ENCODE data around the gene DHX38. TPM values are rescaled to one million over a fixed set of nuclear protein-coding genes. Genes with fewer than 3 reads are reported as not detected.

DHX38 gene
- total RNA-seq, 4 donors from 2014 or later = 74.1 to 111 (median 81.0) TPM

GRCh38 chr16:72129976-72130656 is 36.5 kb downstream of the DHX38 start:
- no peaks in the 10 kb centered on the region for H3K27me3 ChIP-seq
- H3K36me3 ChIP-seq = no peaks in the 10 kb centered on the region
- peaks cover 0 to 11% (median 0%) of the 10 kb centered on the region in 4 donors for H3K4me1 ChIP-seq
- 77 to 88% methylated on average over 7 of the region's 7 CpGs for WGBS, 2 donors
- no peak overlapping the region for H3K27ac ChIP-seq
- H3K4me3 ChIP-seq = no peak overlapping the region
- TF ChIP-seq CTCF (IDR thresholded peaks at IDR 0.05) (no peak), POLR2A (IDR thresholded peaks at IDR 0.05) (no peak), EP300 (IDR thresholded peaks at IDR 0.05) (no peak)
- DNase-seq (ENCODE audit: low spot score in 2 of 2) = no peak
- H3K9me3 ChIP-seq = no peaks in the 10 kb centered on the region

- Histone ChIP-seq H3K36me3 (no peaks in the 10 kb centered on the region), H3K4me3 (no peak overlapping the region), H3K27me3 (no peaks in the 10 kb centered on the region), H3K4me1 (peaks cover 0 to 3% (median 0%) of the 10 kb centered on the region in 4 donors), H3K27ac (no peak overlapping the region), H3K9me3 (no peaks in the 10 kb centered on the region)
- TF ChIP-seq CTCF (IDR thresholded peaks at IDR 0.05) (no peak), POLR2A (IDR thresholded peaks at IDR 0.05) (no peak), EP300 (IDR thresholded peaks at IDR 0.05) (no peak)
- WGBS, 2 donors = 64 to 71% methylated on average over 6 of the region's 6 CpGs
- no peak for DNase-seq (ENCODE audit: low spot score in 2 of 2)
Observed at GRCh38 chr16:72131036-72131435, 37.4 kb downstream of the DHX38 start.

- H3K27me3 ChIP-seq = no peaks in the 10 kb centered on the region
- H3K4me1 ChIP-seq = no peaks in the 10 kb centered on the region
- WGBS, 2 donors = 96 to 98% methylated on average over 3 of the region's 3 CpGs
- no peak for DNase-seq (ENCODE audit: low spot score in 2 of 2)
- H3K9me3 ChIP-seq = no peaks in the 10 kb centered on the region
- no peaks in the 10 kb centered on the region for H3K36me3 ChIP-seq
- TF ChIP-seq CTCF (IDR thresholded peaks at IDR 0.05) = no peak
- TF ChIP-seq EP300 (IDR thresholded peaks at IDR 0.05) = no peak
- H3K4me3 ChIP-seq = no peak overlapping the region
- H3K27ac ChIP-seq = no peak overlapping the region
Observed at GRCh38 chr16:72132726-72133125, 39.1 kb downstream of the DHX38 start.

- Histone ChIP-seq H3K36me3 (no peaks in the 10 kb centered on the region), H3K27me3 (no peaks in the 10 kb centered on the region), H3K9me3 (no peaks in the 10 kb centered on the region), H3K4me1 (no peaks in the 10 kb centered on the region), H3K4me3 (no peak overlapping the region), H3K27ac (no peak overlapping the region)
- WGBS, 2 donors = 92 to 97% methylated on average over 2 of the region's 2 CpGs
- no peak for DNase-seq (ENCODE audit: low spot score in 2 of 2)
- TF ChIP-seq CTCF (IDR thresholded peaks at IDR 0.05) = no peak
- TF ChIP-seq POLR2A (IDR thresholded peaks at IDR 0.05) = no peak
- no peak for TF ChIP-seq EP300 (IDR thresholded peaks at IDR 0.05)
Observed at GRCh38 chr16:72134507-72134906, 40.9 kb downstream of the DHX38 start.

GRCh38 chr16:72137380-72138063 is 43.9 kb downstream of the DHX38 start:
- no peak overlapping the region for H3K27ac ChIP-seq
- DNase-seq (ENCODE audit: low spot score in 2 of 2) = no peak
- H3K9me3 ChIP-seq = no peaks in the 10 kb centered on the region
- H3K27me3 ChIP-seq = no peaks in the 10 kb centered on the region
- TF ChIP-seq CTCF (IDR thresholded peaks at IDR 0.05) (no peak), EP300 (IDR thresholded peaks at IDR 0.05) (no peak), POLR2A (IDR thresholded peaks at IDR 0.05) (no peak)
- H3K4me3 ChIP-seq = no peak overlapping the region
- WGBS, 2 donors = 79 to 80% methylated on average over 15 of the region's 15 CpGs
- H3K36me3 ChIP-seq = no peaks in the 10 kb centered on the region
- H3K4me1 ChIP-seq = no peaks in the 10 kb centered on the region
